22Rv1 (cell line): ENCODE measurements around the gene RFX3.

Source experiments
- ZFX ChIP-seq: fragments of 450-650 bp; IDR thresholded peaks from 2 replicates; pipeline ENCODE4 v1.6.1; 2017; ENCODE audit warnings: antibody characterized with exemption, borderline replicate concordance
- TF ChIP-seq, protein P1 (sequence below): fragments of 450-650 bp; IDR thresholded peaks from 2 replicates; pipeline ENCODE4 v1.5.1; 2017; ENCODE audit warnings: mild to moderate bottlenecking

GRCh38 chr9:3179711-3180110 lies 346.1 kb downstream of the RFX3 start:
- TF ChIP-seq, protein P1, sequence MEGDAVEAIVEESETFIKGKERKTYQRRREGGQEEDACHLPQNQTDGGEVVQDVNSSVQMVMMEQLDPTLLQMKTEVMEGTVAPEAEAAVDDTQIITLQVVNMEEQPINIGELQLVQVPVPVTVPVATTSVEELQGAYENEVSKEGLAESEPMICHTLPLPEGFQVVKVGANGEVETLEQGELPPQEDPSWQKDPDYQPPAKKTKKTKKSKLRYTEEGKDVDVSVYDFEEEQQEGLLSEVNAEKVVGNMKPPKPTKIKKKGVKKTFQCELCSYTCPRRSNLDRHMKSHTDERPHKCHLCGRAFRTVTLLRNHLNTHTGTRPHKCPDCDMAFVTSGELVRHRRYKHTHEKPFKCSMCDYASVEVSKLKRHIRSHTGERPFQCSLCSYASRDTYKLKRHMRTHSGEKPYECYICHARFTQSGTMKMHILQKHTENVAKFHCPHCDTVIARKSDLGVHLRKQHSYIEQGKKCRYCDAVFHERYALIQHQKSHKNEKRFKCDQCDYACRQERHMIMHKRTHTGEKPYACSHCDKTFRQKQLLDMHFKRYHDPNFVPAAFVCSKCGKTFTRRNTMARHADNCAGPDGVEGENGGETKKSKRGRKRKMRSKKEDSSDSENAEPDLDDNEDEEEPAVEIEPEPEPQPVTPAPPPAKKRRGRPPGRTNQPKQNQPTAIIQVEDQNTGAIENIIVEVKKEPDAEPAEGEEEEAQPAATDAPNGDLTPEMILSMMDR: no peak
- no peak for TF ChIP-seq ZFX
